GM19351 (cell line): ENCODE measurements around the gene HBA2.
"Not testable (repeated sequence)": the region's sequence is repeated elsewhere in the genome, so short reads cannot be mapped to it uniquely, and the experiment has no call there.

Experiments used
- ATAC-seq: cut with Tn5 transposase; IDR thresholded peaks from one replicate; pipeline ENCODE4 v1.9.1; 2021; ENCODE audit warnings: mild to moderate bottlenecking, moderate library complexity; ENCODE audit not compliant: unreplicated experiment

HBA2 gene

GRCh38 chr16:172374-172941 is at the start of gene HBA2:
HBA2 (plus strand) TSS chr16:172876; CDS start chr16:172913, 37 bp downstream.
- not testable (repeated sequence) for ATAC-seq

GRCh38 chr16:123558-124350 is 48.9 kb upstream of the HBA2 start:
- ATAC-seq: not testable (repeated sequence)

- no peak for ATAC-seq
Measured at GRCh38 chr16:125011-125410, 47.7 kb upstream of the HBA2 start.

GRCh38 chr16:129075-129474 is 43.6 kb upstream of the HBA2 start:
- ATAC-seq: no peak

GRCh38 chr16:130533-131173 is 42.0 kb upstream of the HBA2 start:
- ATAC-seq: no peak

GRCh38 chr16:132120-132519 is 40.6 kb upstream of the HBA2 start:
- ATAC-seq: no peak

- ATAC-seq: no peak
Measured at GRCh38 chr16:133716-134115, 39.0 kb upstream of the HBA2 start.

- ATAC-seq: no peak
Measured at GRCh38 chr16:138049-138417, 34.6 kb upstream of the HBA2 start.

GRCh38 chr16:140175-140857 is 32.4 kb upstream of the HBA2 start:
- ATAC-seq: no peak

GRCh38 chr16:142405-142967 is 30.2 kb upstream of the HBA2 start:
- no peak for ATAC-seq

- ATAC-seq: no peak
Measured at GRCh38 chr16:143047-143446, 29.6 kb upstream of the HBA2 start.

GRCh38 chr16:143456-143855 is 29.2 kb upstream of the HBA2 start:
- ATAC-seq: no peak

GRCh38 chr16:144797-145252 is 27.9 kb upstream of the HBA2 start:
- ATAC-seq: no peak

GRCh38 chr16:146646-147045 is 26.0 kb upstream of the HBA2 start:
- ATAC-seq: no peak

GRCh38 chr16:149024-149660 is 23.5 kb upstream of the HBA2 start:
- ATAC-seq: no peak

GRCh38 chr16:152141-153128 is 20.2 kb upstream of the HBA2 start, which contains the start of gene HBZ:
HBZ (plus strand) TSS chr16:152644; CDS start chr16:152910, 266 bp downstream.
- no peak for ATAC-seq

GRCh38 chr16:153129-153521 is 19.6 kb upstream of the HBA2 start:
- not testable (repeated sequence) for ATAC-seq

- ATAC-seq: not testable (repeated sequence)
Measured at GRCh38 chr16:153550-154216, 19.0 kb upstream of the HBA2 start.
